DOHH2 (cell line): ENCODE measurements around the gene SMOC2.

Experiments
- CTCF ChIP-seq: fragments of 200-600 bp; sonication (generic); IDR thresholded peaks from one replicate; pipeline ENCODE4 v1.5.1; 2014; ENCODE audit warnings: antibody characterized with exemption, mild to moderate bottlenecking, low read depth, low read length; ENCODE audit not compliant: poor library complexity, severe bottlenecking
- EZH2phosphoT487 ChIP-seq: fragments of 200-600 bp; sonication (generic); IDR thresholded peaks from 2 replicates; pipeline ENCODE4 v1.6.1; 2017; ENCODE audit warnings: borderline replicate concordance, mild to moderate bottlenecking, antibody characterized with exemption, low read length, moderate library complexity, mixed read lengths

- TF ChIP-seq CTCF (no peak), EZH2phosphoT487 (no peak)
These were observed 184.6 kb downstream of the SMOC2 start for GRCh38 chr6:168625602-168626001.
